Stimulated activated CD4-positive, alpha-beta T cell treated with anti-CD3 and anti-CD28 coated beads, Interleukin-12 subunit alpha, Interleukin-12 subunit beta, amount 100 ng/mL, for 4 hours (primary cell): ENCODE measurements around the gene PRMT1.
"Not testable (repeated sequence)": the region's sequence is repeated elsewhere in the genome, so short reads cannot be mapped to it uniquely, and the experiment has no call there.

Experiments
- DNase-seq: peaks from one replicate; pipeline ENCODE4 v3.0.0-alpha.2; 2020

The PRMT1 gene

GRCh38 chr19:49689133-49690078 lies 12.3 kb downstream of the PRMT1 start, which contains the start of gene ADM5:
Gene ADM5 (plus strand): TSS chr19:49689594. CDS start chr19:49689838, 244 bp downstream.
- DNase-seq, result peak; percentile 49

GRCh38 chr19:49690079-49690655 lies 13.1 kb downstream of the PRMT1 start:
- DNase-seq, result no peak

DNA sequence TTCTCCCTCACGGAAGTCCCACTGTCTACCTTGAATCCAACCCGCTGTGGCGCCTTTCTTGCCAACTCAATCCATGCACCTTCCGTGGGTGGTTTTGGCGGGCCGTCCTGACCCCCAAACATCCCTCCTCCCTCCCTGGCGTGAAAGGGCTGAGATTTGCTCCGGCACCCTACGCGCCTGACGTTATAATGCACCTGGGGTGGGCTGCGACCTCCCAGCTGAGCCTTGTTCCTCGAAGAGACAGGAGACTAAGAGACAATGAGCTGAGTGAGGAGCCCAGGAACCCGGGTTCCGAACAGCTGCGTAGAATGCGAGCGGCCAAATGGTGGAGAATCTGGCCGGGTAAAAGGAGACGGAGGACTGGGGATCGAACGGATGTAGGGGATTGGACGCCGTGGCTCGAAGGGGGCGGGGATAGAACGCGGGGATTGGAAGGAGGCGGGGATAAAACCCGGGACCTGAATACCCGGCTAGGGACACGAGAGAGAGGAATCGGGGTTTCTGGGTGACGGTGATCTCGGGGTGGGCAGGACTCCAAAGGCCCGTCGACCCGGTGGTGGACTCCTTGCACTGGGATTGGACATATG lies 13.7 kb downstream of the PRMT1 start, which contains the start of gene CPT1C:
Gene CPT1C, plus strand, starts transcription at position 461 of the 587 bp plus-strand sequence. CDS start 1,137 bp downstream, outside the sequence.
- peak; percentile 57 for DNase-seq

- no peak for DNase-seq
Measured at GRCh38 chr19:49691243-49692146, 14.4 kb downstream of the PRMT1 start.

- DNase-seq, result no peak
Measured at GRCh38 chr19:49692147-49692506, 15.1 kb downstream of the PRMT1 start.

DNA sequence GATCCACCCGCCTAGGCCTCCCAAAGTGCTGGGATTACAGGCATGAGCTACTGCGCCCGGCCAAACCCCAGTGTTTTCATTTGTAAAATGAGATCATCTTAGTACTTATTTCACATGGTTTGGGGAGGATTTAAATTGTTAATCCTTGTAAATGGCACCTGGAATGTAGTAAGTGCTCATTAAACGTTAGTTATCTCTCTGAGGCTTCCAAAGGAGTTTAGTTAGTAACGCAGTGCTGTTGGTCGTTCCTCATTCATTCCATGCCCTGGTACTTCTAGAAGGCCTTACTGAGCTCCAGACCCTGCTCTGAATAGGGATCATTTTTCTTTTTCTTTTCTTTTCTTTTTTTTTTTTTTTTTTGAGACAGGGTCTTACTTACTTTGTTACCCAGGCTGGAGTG lies 19.0 kb downstream of the PRMT1 start:
- no peak for DNase-seq

DNA sequence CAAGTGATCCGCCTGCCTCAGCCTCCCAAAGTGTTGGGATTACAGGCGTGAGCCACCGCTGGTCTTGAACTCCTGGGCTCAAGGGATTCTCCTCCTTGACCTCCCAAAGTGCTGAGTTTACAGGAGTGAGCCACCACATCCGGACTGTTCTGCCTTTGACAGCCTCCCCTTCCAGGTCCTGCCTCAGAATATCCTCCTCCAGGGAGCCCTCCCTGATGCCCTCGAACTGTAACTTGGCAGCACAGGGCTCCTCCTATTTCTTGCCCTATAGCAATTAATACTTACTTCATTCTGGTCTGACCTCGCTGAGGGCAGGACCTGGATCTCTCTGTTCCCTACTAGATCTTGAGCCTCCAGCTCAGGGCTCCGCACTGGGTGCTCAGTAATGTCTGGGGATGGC lies 19.8 kb downstream of the PRMT1 start:
- DNase-seq, result no peak

GRCh38 chr19:49699364-49699763 lies 22.3 kb downstream of the PRMT1 start:
- DNase-seq, result no peak

GRCh38 chr19:49700563-49700962 lies 23.5 kb downstream of the PRMT1 start:
- DNase-seq, result no peak

GRCh38 chr19:49701271-49701786 lies 24.3 kb downstream of the PRMT1 start:
- DNase-seq, result no peak

DNA sequence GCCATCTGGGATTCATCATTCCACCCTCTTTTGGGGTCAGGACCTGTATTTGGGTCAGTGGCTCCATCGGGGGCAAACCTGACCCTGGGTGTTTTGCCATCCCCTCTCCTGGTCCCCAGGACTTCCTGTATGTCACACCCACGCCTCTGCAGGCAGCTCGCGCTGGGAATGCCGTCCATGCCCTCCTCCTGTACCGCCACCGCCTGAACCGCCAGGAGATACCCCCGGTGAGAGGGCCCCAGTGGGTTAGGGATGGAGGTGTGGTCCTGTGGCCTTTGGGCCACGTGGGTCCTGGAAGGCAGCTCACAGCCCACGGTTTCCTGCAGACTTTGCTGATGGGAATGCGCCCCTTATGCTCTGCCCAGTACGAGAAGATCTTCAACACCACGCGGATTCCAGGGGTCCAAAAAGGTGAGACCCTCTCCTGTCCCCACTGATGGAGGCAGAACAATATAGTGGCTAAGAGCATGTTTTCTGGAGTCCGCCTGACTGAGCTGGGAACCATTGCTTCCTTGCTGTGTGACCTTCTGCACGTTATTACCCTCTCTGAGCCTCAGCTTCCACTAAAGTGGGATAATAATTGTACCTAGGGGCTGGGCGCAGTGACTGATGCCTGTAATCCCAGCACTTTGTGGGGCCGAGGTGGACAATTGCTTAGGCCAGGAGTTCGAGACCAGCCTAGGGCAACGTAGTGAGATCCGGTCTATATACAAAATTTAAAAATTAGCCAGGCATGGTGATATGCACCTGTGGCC lies 28.0 kb downstream of the PRMT1 start:
- DNase-seq, result no peak

DNA sequence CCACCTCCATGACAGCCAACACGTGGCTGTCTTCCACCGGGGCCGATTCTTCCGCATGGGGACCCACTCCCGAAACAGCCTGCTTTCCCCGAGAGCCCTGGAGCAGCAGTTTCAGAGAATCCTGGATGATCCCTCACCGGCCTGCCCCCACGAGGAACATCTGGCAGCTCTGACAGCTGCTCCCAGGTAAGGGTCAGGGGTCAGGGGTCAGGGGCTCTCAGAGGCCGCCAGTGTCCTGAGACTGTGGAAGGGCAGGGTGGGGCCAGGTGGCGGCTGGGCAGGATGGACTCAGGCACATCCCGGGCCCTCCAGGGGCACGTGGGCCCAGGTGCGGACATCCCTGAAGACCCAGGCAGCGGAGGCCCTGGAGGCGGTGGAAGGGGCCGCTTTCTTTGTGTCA lies 28.8 kb downstream of the PRMT1 start:
- DNase-seq, result no peak

GRCh38 chr19:49710372-49710951 lies 33.4 kb downstream of the PRMT1 start:
- DNase-seq, result no peak

DNA sequence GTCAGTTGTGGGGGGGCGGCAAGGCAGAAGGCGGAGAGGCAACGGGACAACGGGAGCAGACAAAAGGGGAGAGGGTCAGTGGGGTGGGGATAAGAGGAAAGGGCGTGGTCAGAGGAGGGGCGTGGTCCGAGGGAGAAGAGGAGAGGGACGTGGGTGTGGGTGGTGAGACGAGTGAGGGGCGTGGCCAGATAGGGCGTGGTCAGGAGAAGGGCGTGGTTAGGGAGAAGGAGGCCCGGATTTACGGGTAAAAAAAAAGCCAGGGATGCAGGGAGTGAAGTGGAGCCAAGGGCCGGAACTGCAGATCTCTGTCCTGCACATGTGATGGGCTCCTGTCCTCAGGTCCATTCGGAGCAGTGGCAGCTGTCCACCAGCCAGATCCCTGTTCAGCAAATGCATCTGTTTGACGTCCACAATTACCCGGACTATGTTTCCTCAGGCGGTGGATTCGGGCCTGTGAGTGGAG lies 35.4 kb downstream of the PRMT1 start:
- DNase-seq, result no peak

DNA sequence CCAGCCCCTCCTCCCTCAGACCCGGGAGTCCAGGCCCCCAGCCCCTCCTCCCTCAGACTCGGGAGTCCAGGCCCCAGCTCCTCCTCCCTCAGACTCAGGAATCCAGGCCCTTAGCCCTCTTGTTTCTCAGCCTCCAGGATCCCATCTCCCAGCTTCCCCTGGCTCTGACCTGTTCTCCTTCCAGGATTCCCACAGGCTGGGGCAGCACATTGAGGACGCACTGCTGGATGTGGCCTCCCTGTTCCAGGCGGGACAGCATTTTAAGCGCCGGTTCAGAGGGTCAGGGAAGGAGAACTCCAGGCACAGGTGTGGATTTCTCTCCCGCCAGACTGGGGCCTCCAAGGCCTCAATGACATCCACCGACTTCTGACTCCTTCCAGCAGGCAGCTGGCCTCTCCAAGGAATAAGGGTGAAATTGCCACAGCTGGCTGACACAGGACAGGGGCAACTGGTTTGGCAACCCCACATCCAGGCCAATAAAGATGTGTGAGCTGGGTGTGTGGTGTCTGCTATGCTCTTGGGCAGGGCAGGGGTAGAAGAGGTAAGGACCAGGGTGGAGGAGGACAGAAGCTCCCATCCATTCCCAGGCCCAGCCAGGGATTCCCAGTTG lies 36.3 kb downstream of the PRMT1 start:
- DNase-seq, result no peak

- DNase-seq, result no peak
Measured at GRCh38 chr19:49716154-49716553, 39.1 kb downstream of the PRMT1 start.

GRCh38 chr19:49718511-49718910 lies 41.4 kb downstream of the PRMT1 start:
- no peak for DNase-seq

DNA sequence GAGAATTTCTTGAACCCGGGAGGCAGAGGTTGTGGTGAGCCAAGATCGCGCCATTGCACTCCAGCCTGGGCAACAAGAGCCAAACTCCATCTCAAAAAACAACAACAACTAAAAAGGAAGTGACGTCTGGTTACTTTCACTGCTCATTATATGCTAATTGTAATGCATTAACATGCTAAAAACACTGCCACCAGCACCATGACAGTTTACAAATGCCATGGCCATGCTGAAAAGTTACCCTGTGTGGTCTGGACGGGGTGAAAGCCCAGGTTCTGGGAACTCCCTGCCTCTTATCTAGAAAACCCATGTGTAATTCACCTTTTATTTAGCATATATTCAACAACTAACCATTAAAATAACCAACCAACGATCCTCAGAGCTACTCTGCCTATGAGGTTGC lies 41.9 kb downstream of the PRMT1 start:
- no peak for DNase-seq

DNA sequence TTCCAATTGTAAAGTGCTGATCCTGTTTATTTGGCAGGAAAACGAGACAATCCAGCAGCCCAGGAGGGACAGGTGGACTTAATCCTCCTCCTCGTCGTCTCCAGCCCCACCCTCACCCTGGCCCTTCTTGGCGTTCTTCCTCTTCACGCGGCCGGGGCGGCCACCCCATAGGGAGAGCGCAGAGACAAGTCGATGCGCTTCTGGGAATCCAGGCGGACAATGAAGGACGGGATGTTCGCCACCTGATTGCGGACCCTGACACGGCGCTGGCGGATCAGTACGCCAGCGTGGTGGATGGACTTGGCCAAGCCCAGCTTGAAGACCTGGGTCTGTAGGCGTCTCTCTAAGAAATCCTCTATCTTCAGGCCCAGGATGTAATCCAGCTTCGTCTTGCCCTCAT lies 42.3 kb downstream of the PRMT1 start:
- not testable (repeated sequence) for DNase-seq

- DNase-seq, result no peak
Measured at GRCh38 chr19:49727217-49728030, 50.4 kb downstream of the PRMT1 start.
